HG03469 (cell line): ENCODE data around the gene PLD1.
"Not testable (repeated sequence)": the region's sequence is repeated elsewhere in the genome, so short reads cannot be mapped to it uniquely, and the experiment has no call there.

Source experiments
- ATAC-seq: cut with Tn5 transposase; IDR thresholded peaks from one replicate; pipeline ENCODE4 v1.9.1; 2021; ENCODE audit warnings: mild to moderate bottlenecking, moderate library complexity, moderate number of reproducible peaks; ENCODE audit not compliant: unreplicated experiment

PLD1 gene

DNA sequence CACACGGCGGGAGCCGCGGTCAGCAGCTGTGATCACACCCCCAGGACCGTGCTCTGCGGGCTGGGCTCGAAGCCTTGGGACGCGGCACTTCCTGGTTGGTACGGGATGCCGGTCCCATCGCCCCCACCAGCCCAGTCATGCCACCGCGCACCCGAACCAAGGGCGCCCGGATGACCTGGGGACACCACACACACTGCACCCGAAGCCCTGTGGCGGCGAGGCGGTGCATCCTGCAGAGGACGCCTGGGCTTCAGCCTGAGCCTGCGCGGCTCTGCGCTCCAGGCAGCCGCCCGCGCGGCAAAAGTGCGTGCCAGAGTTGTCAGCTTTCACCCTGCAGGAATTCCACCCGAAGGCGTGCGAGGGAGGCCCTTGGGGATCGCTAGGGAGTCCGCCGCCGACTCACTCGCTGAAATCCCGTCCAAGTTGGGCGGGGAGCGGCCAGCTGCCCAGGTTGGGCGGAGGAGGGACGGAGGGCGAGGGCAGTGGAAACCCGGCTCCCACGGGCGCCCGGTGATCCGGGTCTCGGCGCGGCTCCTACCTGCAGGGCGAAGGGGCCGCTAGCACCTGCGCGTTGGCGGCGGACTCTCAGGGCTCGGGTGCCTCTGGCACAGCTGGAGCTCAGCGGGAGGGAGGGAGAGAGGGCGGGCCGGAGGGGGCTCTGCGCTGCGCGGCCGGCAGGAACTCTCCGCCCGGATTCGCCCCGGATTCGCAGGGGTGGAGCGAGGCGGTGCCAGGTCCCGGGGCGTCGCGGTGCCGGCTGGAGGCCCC is at the start of gene PLD1:
PLD1 (minus strand) TSS at position 623 of the 768 bp plus-strand sequence. CDS start 72,432 bp downstream, outside the sequence.
- no peak for ATAC-seq

GRCh38 chr3:171858770-171859169 is 48.5 kb upstream of the PLD1 start:
- ATAC-seq: not testable (repeated sequence)

DNA sequence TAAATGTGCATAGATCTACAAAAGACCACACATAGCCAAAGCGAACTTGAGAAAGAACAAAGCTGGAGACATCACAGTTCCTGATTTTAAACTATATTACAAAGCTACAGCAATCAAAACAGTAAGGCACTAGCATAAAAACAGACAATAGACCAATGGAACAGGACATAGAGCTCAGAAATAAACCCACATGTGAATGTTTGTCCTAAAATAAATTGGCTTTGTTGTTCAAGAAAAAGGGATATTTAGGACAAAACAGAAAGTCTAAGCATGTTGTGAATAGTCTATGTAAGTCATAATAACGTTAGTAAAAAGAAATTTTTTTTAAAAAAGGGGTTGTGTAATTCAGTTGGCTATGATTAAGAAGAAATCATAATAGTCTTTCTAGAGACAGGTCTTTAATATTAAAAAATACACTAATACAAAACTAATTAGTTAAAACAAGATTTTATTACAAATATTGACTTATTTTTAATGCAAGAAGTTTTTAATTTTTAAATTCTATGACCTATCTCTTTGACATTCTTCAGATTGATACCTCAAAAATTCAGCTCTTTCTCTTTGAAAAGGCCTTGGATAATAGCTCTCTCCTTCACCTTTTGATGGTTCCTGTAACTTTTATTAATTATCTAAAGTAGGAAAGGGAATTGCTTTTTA is 44.5 kb upstream of the PLD1 start:
- ATAC-seq: no peak

DNA sequence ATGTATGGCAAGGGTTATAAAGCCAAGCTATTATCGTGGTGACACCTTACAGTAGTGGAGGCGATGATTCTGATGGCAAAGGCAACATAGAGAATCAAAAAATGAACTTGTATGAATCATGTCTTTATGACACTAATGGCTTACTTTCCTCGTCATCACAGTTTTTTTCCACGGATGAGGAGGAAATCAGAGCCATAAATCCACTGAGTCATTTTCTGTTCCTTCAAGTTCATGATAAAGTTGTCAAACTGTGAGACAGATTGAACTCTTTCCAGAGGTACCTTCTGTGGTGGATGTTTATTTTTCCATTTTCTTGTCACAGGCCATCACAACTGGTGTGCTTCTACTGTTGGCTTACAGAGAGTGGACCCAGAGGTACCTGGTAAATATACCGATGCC is 41.4 kb upstream of the PLD1 start:
- no peak for ATAC-seq

DNA sequence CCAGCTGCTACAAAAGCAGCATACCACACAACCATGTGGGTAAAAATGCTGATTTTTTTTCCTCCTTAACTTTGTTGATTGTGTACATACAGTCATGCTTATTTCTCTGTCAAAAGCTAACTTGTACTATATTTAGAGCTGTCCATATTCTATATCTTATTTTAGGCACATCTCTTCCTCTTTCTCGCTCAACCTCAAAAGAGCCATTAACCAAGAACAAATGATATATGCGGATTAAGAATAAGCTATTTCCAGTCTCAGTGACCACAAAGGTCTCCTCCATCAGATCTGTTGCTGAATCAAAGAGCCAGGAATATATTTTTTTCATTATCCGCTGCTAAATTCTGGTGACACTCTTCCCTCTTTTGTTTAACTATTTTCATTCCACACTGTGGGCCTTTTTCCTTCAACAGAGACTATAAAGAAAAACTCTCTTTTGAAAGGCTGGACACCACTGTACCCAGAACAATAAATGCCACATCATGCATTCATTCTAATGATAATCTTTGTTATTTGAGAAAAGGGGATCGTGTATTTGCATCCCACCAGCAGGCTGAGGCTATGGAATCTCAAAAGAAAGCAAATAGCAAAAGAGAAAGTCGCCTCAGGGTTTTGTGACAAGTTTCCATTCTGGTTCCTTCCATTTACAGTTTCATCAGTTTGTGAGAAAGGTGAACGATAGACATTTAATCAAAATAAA is 40.8 kb upstream of the PLD1 start:
- no peak for ATAC-seq

DNA sequence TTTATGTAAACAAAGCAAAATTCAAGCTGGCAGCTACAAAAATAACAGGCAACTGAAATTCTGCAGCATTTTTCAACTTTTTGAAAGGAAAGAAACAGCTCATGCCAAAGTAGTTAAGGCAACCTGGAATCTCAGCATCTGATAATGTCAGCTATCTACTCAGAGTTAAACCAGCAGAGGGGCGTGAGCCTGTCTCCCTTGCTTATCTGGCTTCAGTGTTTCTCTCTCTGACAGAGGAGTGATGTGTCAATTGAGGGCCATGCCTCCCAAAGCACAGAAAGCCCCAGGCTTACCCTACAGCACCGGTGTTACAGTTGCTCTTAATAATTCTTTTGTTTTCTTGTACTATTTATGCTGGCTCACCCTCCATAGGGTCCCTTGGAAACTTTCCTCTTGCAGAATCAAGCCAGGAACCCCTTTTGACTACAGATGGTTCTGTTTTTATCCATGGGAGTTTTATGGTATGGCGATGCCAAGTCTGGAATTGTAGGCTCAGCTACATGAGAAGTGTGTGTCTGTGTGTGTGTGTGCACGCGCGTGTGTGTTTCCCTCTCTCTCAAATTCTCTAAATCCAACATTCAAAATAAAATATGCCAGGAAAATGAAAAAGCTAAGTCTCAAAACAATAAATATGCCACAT is 40.2 kb upstream of the PLD1 start:
- no peak for ATAC-seq

DNA sequence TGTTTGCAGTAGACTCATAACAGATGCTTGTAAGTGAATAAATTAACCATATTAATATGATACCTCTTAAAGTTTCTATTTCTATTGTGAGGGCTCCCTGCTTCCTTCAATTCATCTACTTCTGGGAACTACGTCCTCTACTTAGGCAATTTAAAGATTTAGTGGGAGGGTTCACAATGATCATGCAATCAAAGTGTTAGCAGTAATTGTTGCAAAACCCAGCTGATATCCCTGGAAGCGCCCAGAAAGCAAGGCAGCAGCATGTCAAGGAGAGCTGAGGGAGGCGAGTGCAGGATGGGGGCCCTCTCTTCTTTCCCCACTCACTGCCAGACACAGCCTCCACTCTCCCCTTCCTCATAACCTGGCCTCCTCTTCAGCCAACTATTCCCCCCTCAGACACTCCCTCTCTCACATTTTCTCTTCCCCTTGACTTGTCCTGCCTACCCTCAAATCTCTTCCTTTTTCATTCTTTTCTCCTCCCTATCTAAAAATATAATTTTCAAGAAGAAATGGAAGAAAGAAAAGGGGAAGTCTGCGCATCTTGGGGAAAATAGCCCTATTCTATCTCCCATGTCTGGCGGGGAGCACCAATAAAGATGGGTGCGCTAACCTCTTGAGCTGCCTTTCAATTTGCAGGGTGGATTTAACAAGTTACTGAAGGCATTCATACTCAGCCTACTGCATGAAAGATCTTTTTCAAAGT is 39.5 kb upstream of the PLD1 start:
- no peak for ATAC-seq

DNA sequence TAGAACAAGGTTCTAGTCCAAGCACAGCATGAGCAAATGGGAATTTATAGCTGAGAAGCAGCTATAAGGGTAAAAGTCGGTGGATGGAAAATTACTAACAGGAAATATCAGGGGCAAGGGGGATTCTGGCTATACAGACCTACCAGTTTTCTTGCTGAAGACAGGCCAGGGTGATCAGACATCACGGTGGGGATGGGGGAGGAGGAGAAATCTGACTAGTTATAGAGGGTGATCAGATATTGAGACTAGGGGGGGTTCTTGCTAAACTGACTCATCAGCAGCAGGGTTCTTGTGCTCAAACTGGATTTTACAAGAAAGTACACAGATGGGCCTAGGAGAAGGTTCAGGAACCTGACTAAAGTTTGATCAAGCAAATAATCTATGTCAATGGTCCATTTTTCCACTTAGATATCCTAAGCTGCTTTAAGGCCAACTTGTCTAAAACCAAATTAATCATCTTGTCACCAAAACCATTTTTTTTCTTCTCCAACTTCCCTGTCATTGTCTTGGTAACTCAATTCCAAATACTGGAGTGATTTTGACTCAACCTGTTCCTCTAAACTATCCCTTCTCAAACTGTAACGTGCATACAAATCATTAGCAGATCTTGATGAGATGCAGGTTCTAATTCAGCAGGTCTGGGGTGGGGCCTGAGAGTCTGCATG is 37.4 kb upstream of the PLD1 start:
- no peak for ATAC-seq

DNA sequence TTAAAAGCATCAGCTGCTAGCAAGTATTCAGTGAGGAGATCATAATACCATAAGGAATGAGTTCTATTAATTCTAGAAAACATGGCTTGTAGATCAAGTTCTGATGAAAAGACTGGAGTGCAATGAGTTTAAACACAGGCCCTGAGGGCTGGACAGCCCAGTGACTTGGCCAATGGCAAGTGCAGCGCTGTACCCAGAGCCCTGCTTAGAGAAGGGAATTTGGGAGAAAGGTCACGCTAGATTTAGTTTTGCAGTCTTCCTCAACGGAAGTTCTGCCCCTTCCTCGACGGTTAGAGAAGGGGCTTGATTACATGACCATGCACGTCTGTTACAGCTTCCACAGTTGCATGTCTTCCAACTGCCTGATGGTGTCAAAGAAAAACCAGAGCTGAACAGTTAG is 36.9 kb upstream of the PLD1 start:
- ATAC-seq: no peak

DNA sequence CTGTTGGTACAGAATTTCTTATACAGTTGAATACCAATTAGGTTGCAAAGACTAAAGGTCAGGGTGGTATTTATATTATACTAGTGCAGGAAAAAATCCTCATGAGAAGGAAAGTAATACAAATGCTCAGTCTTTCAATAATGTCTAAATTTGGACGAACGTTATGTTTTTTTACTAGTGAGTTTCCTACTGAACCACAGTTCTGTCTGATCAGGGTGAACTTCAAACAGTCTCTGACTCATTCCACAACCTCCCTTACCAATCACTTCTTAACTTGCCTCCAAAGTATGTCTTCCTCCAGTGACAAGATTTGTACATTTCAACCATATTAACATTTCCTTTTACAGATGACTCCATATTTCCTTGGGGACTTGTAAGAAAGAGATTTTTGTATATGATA is 36.3 kb upstream of the PLD1 start:
- ATAC-seq: peak; percentile 99

- no peak for ATAC-seq
Observed at GRCh38 chr3:171845481-171846284, 35.4 kb upstream of the PLD1 start.

GRCh38 chr3:171844873-171845272 is 34.6 kb upstream of the PLD1 start:
- ATAC-seq: no peak

DNA sequence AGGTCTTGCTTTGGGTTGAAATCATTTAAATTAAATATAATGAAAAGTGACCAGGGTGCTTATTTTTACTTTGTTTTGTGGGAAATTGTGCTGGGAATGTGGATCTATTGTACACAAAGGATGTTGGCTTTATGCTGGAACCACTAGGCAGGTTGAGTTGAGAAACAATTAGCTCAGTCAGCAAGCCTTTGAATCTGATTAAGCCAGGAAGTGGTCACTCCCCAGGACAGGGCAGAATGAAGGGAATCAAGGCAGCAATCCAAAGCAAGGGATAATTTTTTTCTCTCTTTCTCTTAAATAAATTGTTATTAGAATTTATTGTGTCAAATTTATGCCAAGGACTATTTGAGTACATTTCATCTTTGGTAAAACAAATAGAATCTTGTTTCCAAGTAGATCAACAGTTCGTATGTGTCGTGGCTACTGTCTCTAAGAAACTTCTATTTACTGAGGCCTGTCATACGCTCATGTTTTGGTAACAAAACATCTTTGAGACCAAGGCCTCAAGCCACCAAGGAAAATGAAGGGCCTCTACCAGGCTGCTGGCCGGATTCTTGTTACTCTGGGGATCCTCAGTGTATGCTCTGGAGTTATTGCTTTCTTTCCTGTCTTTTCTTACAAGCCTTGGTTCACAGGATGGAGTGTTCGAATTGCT is 32.7 kb upstream of the PLD1 start, which contains the start of gene TMEM212:
TMEM212 (plus strand) TSS at position 486 of the 655 bp plus-strand sequence; CDS start at position 521, 35 bp downstream.
- ATAC-seq: no peak

DNA sequence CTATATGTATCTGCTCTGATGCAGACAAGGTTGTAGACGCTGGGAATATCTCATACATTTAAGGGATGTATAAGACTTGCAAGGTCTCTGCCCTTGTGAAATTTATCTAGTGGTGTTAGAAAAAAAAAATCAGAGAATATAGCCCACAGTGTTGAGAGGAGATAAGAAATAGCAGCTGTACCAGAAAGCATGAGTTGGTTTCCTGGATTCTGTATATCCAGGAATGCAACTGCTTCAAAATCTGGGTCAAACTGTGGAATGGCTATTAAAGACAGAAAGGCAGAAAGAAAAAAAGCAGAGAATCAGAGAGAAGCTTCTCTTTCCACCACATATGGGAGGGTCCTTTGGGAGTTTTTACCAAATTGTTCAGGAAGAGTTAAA is 31.3 kb upstream of the PLD1 start:
- no peak for ATAC-seq

DNA sequence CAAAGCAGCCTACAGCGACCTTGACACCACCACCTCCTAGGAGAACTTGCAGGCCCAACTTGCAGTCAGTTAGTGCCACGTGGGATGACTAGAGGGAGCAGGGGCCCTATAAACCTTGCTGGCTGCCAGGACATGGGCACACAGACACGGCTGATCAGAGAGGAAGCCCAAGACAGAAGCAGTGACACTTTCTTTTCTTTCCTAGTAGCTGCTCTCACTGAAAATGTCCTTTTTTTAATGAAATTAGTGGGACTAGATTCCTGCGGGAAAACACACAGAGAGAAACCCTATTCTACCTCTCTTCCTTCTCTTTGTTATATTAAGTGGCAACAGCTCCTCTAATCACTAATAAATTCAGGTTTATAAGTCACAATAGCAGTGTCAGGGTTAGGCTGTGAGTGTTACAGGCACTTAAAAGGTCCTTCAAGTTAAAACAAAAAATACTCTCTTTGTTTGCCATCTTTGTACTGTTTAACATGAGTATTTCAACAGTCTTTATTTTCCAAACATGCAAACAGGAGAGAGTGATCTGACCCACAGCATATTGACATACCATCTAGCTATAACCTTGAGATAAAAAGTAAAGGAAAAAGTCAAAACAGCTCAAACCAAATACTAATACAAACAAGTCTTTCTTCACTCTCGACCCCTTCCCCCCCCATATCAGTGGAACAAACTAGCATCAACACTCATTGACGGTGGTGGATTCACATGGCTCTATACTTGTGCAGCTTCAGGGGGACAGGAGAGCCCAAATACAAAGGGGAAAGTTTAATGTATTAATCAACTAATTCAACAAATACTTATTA is 30.7 kb upstream of the PLD1 start:
- no peak for ATAC-seq

- ATAC-seq: no peak
Observed at GRCh38 chr3:171840445-171840810, 30.1 kb upstream of the PLD1 start.

DNA sequence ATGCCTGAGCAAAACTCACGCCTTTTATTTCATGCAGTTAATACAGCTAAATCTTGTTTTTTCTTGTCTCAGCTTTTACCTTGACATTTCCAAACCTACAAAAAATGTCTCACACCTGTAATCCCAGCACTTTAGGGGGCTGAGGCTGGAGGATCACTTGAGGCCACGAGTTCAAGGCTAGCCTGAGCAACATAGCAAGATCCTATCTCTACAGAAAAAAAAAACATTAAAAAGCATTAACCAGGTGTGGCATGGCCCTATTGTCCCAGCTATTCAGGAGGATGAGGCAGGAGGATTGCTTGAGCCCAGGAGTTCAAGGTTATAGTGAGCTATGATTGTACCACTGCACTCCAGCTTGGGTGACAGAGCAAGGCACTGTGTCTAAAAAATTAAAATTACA is 29.0 kb upstream of the PLD1 start:
- no peak for ATAC-seq

- ATAC-seq: no peak
Observed at GRCh38 chr3:171838218-171838720, 28.0 kb upstream of the PLD1 start.
